GM21528 (cell line): ENCODE results near the gene LRRC15.

Experiments used
- ATAC-seq: cut with Tn5 transposase; IDR thresholded peaks from one replicate; pipeline ENCODE4 v1.9.1; 2021; ENCODE audit warnings: mild to moderate bottlenecking, moderate library complexity; ENCODE audit not compliant: unreplicated experiment, low FRiP score

LRRC15 gene

GRCh38 chr3:194369522-194370279 is at the start of gene LRRC15:
Gene LRRC15, minus strand, starts transcription at chr3:194369743. Its CDS starts 8,700 bp downstream, at chr3:194361043.
- ATAC-seq, result no peak

DNA sequence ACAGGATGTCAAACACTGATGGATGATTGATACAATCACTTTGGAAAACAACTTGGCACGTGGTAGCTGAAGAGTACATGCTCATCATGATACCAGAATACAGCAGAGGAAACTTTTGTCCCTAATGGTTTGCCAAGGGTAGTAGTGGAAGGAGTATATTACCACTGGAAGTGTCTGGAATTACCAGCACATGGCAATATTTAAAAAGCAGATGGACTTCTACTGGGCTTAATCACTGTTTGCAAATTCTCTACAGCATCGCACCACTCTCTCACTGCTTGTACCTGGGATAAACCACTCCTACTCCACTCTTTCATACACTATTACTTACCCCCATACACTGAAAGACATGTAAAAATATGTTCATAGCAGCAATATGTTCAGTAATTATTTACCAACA is 49.1 kb upstream of the LRRC15 start:
- ATAC-seq, result no peak

DNA sequence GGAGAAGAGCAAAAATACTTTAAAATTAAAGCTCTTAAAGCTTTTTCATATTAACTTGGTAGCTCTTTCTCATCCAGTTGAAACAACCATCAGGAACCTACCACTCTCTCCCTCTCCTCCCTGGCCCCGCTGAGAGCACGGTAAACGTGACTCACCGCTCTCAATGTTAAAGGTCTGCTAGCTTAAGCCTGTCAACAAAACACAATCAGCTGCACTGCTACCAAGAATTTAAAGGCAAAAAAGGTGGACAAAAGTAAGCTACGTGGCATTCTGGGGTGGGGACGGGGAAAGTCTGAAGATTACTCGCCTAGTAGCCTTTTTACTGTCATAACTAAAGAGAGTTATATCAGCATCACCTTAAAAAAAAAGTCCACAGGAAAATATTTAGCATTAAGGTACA is 37.9 kb upstream of the LRRC15 start:
- ATAC-seq, result no peak

- ATAC-seq, result no peak
Observed at GRCh38 chr3:194405766-194406165, 36.2 kb upstream of the LRRC15 start.

DNA sequence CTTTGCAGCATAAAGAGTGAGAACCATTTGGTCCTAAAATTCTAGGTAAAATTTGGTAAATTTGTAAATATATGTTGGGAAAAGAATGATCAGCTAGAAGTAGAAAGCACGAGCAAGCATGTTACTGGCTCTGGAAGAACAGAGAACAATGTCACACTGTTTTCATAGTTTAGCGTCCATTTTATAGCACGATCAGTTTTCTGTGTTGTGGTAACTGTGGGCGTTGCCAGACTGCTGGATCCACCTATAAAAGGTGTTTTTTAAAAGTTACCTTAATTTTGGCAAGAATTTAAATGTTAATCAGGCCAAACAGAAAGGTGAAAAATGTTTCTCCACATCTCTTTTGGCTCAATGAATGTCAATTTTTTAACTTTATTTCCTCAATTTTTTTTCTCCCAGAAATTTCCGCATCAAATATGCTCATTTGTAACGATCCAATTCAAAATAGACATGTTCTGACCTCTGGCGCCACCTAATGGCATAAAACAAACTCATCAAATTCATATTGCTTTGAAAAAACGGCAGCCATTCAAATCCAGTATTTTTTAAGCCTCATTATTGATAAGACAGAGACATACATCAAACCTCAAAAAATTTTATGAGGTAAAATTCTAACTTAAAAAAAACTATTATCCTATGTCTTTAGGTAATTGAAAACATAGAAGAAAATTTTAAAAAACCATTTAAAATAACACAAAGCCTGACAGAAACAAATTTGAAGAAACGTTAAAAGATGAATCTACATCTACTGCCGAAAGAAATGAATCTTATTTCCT is 35.0 kb upstream of the LRRC15 start:
- ATAC-seq, result no peak

DNA sequence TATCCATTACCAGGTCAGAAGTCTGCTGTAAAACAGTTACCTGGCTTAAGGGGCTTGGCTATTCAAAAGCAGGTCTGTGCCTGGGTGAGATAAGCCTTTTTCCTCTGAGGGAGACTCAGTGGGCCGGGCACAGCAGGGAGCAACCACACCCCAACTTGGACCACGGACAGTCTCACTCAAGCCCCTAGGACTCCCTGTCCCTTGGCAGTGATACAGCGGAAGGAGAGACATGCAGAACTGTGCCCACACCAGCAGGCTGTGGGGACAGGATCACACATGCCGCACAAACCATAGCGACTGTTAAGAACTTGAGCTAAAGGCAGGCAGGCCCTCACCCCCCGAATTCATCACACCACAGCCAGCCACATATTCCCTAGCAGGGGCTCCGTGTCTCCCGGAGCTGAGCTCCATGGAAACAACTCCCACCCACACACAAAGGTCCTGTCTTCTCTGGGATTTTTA is 32.4 kb upstream of the LRRC15 start:
- no peak for ATAC-seq

DNA sequence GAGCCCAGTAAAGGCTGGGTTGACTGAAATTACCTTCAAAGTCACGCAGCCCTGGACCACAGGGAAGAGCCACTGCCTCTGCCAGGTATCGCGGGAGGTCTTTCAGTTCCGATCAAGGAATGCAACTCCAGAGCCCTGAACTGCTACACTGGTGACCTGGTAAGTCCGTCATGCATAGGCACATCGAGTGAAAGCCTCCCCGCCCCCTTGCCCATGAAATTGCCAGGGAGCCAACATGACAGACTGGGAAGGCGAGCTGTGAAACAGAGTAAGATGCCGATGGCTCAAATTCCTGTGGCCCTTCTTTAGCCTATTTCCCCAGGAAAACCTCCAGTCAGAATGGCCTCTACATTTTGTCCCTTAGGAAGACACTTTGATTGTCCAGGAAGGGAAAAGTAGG is 31.8 kb upstream of the LRRC15 start:
- no peak for ATAC-seq

DNA sequence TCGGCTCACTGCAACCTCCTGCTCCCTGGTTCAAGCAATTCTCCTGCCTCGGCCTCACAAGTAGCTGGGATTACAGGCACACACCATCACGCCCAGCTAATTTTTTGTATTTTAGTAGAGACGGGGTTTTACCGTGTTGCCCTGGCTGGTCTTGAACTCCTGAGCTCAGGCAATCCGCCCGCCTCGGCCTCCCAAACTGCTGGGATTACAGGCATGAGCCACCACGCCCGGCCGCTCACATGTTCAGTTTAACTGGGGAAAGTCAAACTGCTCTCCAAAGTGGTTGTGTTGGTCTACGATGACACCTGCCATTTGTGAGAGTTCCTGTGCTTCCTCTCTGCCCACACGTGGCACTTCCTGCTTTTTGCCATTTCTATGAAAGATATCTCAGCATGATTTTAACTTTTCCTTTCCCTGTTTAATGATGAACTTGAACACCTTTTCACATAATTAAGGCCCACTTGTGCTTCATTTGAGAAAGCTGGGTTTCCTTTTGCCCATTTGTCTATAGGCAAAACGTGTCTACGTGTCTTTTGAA is 30.4 kb upstream of the LRRC15 start:
- no peak for ATAC-seq

GRCh38 chr3:194399166-194399565 is 29.6 kb upstream of the LRRC15 start, which contains the start of gene GP5:
Gene GP5, minus strand, starts transcription at chr3:194399266. Its CDS starts 984 bp downstream, at chr3:194398282.
- no peak for ATAC-seq

DNA sequence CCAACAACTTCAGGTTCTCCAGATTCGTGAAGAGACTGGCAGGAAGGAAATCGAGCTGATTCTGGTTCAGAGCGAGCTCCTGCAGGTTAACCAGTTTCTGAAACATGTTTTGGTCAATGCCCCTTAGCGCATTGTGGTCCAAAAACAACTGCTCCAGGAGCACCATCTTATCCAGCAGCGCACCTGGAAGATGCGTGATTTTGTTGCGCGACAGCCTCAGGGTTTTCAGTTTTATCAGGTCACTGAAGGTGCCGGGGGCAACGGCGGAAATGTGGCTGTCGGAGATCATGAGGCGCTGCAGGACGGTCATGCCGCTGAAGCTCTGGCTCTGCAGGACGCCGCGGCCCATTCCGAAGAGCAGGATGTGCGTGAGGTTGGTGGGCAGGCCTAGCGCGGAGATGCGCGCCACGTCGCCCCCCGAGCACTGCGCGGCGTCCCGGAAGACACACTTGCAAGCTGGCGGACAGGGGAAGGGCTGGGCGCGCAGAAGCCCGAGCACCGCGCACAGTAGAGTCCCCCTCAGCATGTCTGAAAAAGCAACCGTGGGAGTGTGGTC is 28.3 kb upstream of the LRRC15 start:
- ATAC-seq, result no peak

- no peak for ATAC-seq
Observed at GRCh38 chr3:194396859-194397756, 27.6 kb upstream of the LRRC15 start.

DNA sequence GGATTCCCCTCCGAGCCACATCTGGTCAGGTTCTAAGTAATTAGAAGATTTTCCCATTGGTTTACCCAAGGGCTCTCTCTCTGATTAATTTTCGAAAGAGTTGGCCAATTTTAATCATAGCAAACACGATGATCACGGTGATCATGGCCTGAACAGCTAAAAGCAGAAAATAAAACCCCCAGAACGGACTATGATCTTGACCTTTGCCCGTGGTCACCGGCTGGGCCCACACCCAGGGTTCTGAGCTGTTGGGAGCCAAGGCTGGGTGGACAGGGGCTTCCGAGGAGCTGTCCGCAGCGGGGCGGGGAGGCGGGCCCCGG is 27.0 kb upstream of the LRRC15 start:
- no peak for ATAC-seq

DNA sequence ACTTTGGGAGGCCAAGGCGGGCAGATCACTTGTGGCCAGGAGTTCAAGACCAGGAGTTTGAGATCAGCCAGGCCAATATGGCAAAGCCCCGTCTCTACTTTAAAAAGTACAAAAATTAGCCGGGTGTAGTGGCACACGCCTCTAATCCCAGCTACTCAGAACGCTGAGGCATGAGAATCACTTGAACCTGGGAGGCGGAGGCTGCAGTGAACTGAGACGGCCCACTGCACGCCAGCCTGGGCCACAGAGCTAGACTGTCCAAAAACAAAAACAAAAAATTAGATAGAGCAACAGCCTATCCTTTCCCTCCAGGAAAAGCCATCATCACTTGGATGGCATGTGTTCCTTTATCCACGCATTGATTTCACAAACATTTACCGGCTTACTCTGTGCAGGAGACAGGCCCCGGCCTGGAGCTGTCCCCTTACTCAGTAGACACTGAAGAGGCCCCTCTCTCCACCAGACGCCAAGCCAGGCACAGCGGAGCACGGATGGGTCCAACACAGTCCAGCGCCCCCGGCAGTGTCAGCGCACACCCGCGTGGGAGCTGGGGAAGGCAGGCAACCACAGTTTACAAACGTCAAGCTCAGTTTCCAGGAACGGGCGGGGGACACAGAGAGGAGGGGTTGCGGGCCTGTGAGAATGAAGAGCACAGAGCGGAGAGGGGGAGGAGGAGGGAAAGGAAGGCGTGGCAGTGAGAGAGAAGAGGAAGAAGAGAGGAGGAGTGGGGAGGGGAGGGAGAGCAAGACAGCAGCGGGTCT is 26.4 kb upstream of the LRRC15 start:
- ATAC-seq, result no peak

DNA sequence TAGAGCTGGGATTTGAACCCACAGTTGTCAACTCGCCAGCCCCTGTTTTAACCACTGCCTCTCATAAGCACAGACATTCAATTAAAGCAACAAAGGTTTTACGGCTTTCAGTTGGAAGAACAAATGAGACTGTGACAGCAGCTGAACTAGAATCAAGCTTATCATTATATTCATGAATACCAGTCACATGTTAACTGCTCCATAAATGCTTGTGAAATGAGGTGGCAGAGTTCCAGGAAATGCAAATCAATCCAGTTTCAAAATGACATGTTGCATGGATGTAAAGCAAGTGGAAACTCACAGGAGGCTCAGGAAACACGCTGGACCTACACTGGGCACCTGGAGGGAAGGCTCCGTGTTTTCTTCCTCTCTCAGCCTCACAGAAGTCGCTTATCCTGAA is 25.7 kb upstream of the LRRC15 start:
- ATAC-seq, result no peak

GRCh38 chr3:194392576-194392975 is 23.0 kb upstream of the LRRC15 start:
- ATAC-seq, result no peak

DNA sequence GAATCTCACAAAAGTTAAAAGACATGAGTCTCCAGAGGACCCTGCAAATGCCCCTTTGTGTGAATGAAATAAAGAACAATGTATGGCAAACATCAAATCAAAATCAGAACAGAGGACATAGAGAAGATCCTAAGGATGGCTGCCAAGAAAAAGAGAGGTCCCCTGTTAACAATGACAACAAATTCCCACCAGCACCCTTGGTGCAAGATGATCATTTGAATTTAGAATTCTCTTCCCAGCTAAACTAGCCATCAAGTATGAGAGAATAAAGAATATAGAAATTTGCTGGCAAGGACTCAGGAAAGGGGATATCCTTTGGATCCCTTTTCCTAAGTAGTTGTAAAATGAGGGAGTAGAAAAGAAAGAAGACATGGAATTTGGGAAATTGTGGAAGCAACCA is 21.3 kb upstream of the LRRC15 start:
- no peak for ATAC-seq

GRCh38 chr3:194389269-194389668 is 19.7 kb upstream of the LRRC15 start:
- ATAC-seq, result no peak

DNA sequence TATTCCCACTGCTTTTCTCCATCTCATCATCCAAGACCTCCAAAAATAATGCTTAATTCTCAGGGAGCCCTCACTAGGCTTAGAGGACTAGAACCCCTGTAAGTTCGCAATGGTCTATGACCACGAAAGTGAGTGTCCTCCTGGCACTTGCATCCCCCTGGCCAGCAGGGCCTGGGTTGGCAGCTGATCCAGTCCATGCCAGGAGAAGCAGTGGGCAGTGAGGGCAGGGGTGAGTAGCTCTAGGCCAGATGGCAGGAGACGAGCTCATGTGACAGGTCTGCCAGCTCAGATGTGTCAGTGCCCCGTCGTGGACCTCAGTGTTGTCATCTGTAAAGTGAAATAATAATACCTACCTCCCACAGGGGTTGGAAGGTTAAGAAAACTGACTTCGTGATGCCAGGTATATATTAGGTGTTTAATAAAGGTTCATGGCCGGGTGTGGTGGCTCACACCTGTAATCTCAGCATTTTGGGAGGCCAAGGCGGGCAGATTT is 18.4 kb upstream of the LRRC15 start:
- no peak for ATAC-seq

DNA sequence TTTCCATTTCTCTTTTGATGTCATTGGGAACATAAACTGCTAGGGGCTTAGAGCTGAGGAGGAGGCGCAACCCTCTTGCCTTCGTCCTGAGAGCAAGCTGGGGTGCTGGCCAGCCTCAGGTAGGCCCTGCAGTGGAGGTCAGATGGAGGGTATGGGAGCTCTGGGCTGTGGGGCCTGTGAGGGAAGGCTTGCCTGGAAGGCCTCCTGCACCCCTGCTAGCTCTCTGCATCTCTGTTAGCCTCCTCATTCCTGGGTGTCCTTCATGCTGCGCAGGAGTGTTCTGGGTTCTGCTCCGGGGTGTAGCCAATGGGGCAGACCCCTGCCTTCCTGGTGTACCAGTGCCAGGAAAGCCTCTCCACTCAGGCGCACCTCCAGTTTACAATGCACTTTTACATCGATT is 17.7 kb upstream of the LRRC15 start:
- no peak for ATAC-seq
